Germinal center (tissue), 1 donor: ENCODE data around the gene ATP2B2.
"Not testable (repeated sequence)": the region's sequence is repeated elsewhere in the genome, so short reads cannot be mapped to it uniquely, and the experiment has no call there.

Experiments used
- DNase-seq: peaks from one replicate; pipeline ENCODE4 v3.0.0; 2012; ENCODE audit warnings: mixed read lengths, low spot score

ATP2B2 gene

GRCh38 chr3:10382892-10383849 lies 122.2 kb downstream of the ATP2B2 start:
- DNase-seq = no peak

GRCh38 chr3:10382445-10382844 lies 122.9 kb downstream of the ATP2B2 start:
- DNase-seq = not testable (repeated sequence)

- no peak for DNase-seq
Observed at GRCh38 chr3:10381336-10381735, 124.0 kb downstream of the ATP2B2 start.

- no peak for DNase-seq
Observed at GRCh38 chr3:10380906-10381305, 124.5 kb downstream of the ATP2B2 start.

- no peak for DNase-seq
Observed at GRCh38 chr3:10379961-10380360, 125.4 kb downstream of the ATP2B2 start.

GRCh38 chr3:10379161-10379560 lies 126.2 kb downstream of the ATP2B2 start:
- DNase-seq = no peak

- no peak for DNase-seq
Observed at GRCh38 chr3:10378742-10379141, 126.6 kb downstream of the ATP2B2 start.

- no peak for DNase-seq
Observed at GRCh38 chr3:10378246-10378645, 127.1 kb downstream of the ATP2B2 start.

- DNase-seq = no peak
Observed at GRCh38 chr3:10377148-10377725, 128.1 kb downstream of the ATP2B2 start.

- no peak for DNase-seq
Observed at GRCh38 chr3:10376353-10376752, 129.0 kb downstream of the ATP2B2 start.

- DNase-seq = no peak
Observed at GRCh38 chr3:10375296-10376053, 129.9 kb downstream of the ATP2B2 start.

GRCh38 chr3:10374311-10374710 lies 131.1 kb downstream of the ATP2B2 start:
- DNase-seq = no peak

- no peak for DNase-seq
Observed at GRCh38 chr3:10373686-10374261, 131.6 kb downstream of the ATP2B2 start.

GRCh38 chr3:10371789-10372188 lies 133.6 kb downstream of the ATP2B2 start:
- DNase-seq = no peak

- no peak for DNase-seq
Observed at GRCh38 chr3:10371167-10371566, 134.2 kb downstream of the ATP2B2 start.

- DNase-seq = no peak
Observed at GRCh38 chr3:10370429-10370828, 135.0 kb downstream of the ATP2B2 start.

- no peak for DNase-seq
Observed at GRCh38 chr3:10368512-10368911, 136.9 kb downstream of the ATP2B2 start.

- DNase-seq = no peak
Observed at GRCh38 chr3:10367506-10367905, 137.9 kb downstream of the ATP2B2 start.

GRCh38 chr3:10366651-10367101 lies 138.7 kb downstream of the ATP2B2 start:
- DNase-seq = no peak

- DNase-seq = no peak
Observed at GRCh38 chr3:10365791-10366190, 139.6 kb downstream of the ATP2B2 start.

- no peak for DNase-seq
Observed at GRCh38 chr3:10365316-10365715, 140.1 kb downstream of the ATP2B2 start.

- no peak for DNase-seq
Observed at GRCh38 chr3:10364806-10365205, 140.6 kb downstream of the ATP2B2 start.
